ENCODE results near the gene SPOCD1. TPM values are rescaled to one million over a fixed set of nuclear protein-coding genes. Genes with fewer than 3 reads are reported as not detected.

Gene SPOCD1
- total RNA-seq, 1 donor from 2014 or later = 39.8 TPM

DNA sequence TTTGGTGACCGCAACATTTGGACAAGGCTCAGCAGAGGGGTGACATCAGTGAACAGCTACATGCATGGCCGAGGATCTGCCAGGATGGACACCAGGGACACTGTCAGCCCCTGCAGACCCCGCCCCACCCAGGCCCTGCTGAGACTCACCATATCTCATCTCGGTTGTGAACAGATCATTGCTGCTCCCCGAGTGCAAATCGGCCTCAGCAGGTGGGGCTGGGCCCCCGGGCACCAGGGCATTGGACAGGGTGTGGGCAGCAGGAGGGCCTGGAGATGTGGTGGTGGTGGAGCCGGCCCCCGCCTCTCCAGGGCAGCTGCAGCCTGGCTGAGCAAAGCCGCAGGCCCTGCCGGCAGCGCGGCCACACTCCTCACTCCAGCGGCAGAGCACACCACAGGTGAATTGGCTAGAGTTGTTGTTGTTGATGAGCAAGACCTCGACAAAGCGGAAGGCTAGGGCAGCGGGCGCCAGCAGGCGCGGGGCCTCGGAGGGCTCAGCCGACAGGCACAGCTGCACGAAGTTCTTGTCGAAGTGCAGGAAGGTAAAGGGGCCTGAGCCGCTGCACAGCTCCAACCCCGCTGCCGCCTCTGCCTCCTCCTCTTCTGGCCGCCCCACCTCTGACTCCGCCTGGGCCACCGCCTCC, 59.9 kb downstream of the SPOCD1 start:
- no peak for DNase-seq (ENCODE audit: low spot score)

DNA sequence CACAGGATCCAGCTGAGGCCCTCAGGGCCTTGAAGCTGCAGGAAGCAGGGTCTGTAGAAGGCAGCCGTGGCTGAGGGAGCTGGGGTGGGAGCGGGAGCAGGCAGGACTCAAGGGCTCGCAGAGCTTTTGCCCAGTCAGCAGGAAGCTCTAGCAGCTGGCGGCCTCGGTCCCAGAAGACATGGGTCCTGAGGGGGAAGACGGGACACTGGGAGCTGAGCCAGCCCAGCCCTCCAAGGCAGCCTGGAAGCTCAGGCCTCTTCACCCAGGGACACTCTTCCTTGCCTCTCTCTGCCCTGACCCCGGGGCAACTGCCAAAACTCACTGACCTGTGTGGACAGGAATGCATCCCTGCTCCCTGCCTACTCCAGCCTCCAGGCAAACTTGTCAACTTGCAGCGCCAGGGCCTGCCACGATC, 60.6 kb downstream of the SPOCD1 start:
- no peak for DNase-seq (ENCODE audit: low spot score)

DNA sequence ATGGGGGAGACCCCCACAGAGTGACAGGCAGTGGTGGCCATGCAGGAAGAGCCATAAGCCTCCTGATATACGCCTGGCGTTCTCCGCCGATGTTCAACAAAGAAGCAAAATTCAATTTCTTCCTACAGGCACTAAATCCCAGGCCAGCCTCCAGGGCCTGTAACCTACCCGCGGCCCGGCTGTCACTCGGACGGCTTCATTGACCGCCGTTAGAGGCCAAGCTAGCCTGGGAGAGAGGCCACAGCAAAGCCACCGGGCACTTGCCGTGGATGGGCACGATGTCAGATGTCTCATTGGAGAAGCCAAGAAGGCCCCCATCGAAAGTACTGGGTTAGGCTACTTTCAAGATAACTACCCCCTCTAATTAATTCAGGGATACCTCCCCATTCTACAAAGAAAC, 61.4 kb downstream of the SPOCD1 start:
- DNase-seq (ENCODE audit: low spot score) = no peak

DNA sequence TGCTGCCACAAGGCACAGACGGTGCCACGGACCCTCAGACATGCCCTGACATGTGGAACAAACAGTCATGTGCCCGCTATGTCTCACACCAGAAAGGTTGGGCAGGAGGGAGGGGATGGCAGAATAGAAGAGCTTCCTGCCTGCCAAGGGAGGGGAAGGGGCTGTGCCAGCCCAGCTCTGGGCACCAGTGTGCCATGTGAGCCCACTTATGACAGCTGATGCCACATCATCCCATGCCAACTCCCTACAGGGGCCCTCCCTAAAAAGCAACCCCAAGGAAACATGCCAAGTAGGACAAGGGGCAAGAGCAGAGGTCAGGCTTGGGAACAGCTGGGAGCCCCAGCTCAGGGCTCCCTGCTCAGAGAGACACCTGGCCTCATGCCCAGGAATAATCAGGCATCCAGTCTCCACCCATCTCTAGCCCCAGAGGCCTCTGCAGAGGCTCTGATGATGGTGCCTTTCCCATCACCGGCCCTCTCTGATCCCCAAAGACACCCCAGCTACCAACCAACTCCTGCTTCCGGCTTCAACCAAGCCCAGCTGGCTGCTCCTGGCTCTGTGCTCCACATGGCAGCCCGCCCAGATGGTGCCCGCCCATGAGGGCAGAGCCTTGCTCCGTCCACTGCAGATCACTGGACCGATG, 62.0 kb downstream of the SPOCD1 start:
- DNase-seq (ENCODE audit: low spot score) = peak; percentile 77

DNA sequence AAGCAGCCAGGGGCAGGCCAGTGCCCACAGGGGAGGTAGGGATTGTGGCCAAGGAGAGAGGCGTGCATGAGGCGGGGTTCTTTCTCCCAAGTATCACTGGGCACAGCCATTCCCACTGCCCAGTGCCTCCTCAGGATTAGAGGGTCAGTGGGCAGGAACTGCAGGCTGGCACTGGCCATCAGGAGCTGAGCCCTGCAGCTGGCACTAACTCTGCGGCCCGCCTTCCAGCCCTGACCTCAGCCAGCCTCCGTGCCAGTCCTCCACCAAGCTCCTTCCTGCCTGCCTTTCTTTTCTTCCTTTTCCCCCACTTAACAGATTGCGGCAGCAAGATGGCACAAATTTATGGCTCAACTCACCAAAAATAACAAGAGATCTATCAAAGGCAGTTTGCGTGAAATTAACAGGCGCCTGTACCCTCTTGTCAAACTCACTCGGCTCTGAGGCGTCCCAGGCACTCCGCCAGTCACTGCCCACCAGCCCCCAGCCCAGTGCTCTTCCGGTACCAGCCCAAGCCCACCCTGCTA, 62.8 kb downstream of the SPOCD1 start:
- DNase-seq (ENCODE audit: low spot score) = no peak

DNA sequence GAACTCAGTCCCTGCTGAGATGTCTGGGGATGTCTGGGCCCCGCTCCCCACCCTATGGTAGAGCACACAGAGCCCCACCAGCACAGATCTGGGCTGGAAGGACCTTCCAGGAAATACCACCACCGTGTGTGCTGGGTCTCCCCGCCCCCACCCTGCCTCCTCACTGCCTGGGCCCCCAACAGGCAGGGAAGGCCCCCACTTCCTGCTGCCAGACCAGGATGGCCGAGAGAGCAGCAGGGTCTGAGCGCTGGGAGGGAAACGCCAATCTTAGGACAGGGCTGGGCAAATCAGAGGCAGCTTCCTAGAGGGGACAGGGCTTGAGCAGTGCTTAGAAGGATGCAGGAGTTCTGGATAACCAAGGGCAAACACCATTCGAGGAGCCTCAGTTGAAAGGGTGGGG, 63.6 kb downstream of the SPOCD1 start:
- DNase-seq (ENCODE audit: low spot score) = no peak

DNA sequence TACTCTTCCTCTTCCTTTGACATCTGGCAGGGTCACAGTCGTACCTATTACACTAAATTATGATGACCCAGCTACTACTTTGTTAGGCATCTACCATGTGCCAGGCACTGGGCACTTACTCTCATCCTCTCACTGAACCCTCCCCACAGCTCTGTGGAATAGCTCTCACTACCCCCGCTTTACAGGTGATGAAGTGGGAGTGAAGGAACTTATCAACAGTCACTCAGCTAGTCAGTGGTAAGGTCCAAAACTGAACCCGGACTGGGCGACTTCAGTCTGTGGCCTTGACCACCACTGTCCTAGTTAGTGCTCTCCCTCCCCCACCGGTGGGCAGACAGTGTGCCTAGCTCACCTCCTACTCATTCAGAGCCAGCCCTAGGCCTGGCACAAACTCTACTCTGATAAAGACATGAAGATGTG, 64.0 kb downstream of the SPOCD1 start:
- no peak for DNase-seq (ENCODE audit: low spot score)

DNA sequence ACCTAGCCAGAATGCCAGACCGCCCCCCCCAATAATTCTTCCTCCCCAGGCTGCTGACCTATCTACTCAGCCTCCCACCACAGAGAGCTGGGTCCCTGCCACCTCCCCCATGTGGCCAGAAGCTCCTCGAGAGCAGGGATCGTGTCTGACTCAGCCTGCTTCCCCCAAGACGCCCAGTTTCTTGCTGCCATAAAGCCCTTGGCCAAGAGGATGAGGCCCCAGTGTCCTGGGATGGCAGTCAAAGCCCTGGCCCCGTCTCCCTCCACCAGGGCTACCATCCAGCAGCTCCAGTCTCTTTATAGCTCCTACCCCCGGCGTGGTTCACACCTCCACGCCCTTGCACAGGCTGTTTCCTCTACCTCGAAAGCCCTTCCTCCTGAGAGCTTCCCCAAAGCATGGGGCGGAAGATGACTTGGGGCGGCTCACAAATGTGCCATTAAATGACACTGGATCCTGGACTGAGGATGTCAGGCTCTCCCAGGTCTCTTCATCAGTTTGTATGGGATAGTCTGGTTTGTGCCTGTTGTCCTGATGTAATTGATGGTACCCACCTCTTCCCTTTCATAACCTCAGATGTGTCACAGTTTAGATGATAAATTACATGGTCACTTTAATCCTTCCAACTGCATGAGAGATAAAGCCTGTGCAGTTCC, 64.8 kb downstream of the SPOCD1 start:
- DNase-seq (ENCODE audit: low spot score) = no peak

DNA sequence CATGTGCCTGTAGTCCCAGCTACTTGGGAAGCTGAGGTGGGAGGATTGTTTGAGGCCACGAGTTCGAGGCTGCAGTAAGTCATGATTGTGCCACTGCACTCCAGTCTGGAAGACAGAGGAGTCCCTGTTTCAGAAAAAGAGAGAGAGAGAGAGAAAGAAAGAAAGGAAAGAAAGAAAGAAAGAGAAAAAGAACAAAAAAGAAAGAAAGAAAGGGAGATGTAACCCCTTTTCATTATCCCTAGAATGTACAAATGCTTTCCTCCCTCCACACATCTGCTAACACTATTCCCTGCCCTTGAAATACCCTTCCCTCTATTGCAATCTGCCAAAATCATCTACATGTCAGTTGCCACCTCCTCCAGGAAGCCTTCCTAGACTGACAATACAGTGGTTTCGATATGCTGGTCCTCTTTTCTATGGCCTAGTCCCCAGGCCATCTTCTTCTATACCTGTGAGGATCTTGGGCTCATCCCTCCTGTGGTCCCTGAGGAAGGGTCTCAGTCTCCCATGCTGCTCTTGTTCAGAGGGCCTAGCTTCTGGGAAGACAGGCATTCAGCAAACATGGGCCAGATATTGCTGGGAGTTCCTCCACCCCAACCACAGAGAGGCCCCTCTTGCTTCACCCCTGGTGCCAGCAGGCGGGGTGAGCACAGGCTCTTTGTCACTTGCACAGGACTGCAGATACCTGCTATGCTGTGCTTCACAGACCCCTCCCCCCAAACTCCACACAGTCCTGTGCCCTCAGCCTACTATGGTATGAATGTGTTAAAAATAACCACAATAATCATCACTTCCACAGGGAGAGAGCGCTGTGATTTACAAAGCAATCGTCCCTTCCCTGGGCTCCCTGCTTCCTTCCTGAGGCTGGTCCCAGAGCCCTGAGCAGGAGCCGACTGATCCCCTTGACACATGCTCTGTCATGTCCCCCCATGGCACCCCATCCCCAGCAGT, 65.8 kb downstream of the SPOCD1 start:
- DNase-seq (ENCODE audit: low spot score) = no peak

DNA sequence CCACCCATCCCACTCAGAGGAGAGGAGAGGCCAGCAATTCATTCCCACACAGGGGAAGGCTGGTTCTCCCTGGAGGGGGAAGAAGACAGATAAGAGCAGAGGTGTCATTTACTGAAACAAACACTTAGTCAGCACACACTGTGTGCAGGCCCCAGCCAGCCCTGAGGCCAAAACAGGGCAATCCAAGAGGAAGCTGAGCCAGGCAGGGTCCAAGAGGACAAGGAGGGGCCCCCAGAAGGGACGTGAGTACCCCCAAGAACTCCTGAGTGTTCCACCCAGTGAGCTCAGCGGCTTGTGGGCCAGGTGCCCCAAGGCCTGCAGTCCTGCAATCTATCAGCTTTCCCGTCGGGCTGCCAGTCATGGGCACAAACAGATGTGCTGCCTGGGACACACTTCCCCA, 67.5 kb downstream of the SPOCD1 start:
- no peak for DNase-seq (ENCODE audit: low spot score)

DNA sequence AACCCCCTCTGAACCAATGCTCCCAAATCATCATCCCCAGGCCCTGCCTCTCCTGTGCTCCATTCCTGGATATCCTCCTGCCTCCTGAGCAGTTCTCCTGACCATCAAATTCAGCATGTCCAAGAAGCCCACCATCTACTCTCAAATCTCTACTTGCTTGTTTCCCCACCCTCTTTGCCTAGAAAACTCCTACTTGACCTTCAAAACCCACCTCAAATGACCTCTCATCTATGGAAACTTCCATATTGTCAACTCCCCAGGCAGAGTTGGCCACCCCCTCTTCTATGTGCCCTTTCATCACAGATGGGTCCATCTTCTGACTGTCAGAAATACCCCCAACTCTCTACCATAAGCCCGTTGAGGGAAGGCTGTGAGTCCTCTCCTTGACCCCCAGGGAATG, 68.5 kb downstream of the SPOCD1 start:
- no peak for DNase-seq (ENCODE audit: low spot score)

DNA sequence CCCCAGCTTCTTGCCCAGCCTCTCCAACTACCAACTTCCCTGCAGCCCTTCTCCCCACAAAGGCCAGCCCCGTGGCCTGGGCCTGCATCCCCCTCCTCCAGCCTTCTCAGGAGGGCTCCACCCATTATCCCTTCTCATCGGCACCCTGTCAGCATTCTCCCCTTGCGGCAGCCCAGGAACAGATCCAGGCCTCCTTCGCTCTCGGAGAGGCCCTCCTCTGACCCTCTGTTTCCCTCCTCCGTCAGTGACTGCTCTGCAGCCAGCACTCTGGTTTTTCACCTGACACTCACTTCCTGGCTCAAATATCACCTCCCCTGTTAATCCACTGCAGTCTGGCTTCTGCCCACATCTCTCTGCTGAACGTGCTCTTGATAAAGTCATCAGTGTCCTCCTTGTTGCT, 69.1 kb downstream of the SPOCD1 start:
- DNase-seq (ENCODE audit: low spot score) = no peak

DNA sequence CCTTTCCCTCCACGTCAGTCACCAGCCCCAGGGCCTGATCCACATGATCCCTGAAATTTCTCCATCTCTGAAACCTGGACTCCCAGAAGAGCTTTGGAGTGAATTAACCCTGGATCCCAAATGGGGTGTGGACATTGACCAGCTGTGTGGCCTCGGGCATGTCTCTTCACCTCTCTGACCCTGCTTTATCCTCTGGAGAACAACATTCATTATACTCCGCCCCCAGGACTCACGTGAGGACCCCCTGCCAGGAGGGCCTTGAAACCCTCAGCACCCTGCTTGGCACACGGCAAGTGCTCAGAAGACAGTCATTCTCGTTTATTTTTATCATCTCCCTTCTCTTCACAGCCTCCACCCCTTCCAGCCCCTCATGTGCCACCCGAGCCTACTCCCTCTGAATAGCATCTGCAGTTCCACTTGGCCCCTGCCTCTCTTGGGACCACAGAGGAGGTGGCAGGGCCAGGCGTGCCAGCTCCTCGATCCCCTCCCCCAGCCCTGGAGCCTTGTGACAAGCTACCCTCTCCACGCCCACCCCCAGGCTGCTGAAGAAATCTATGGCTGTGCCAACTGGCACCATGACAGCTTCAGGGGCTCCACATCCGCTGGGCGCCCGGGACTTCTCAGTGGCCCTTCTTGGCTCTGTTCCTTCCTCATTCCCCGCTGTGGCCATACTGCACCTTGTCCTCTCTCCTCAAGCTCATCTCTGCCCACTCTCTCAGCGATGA, 69.7 kb downstream of the SPOCD1 start:
- no peak for DNase-seq (ENCODE audit: low spot score)

DNA sequence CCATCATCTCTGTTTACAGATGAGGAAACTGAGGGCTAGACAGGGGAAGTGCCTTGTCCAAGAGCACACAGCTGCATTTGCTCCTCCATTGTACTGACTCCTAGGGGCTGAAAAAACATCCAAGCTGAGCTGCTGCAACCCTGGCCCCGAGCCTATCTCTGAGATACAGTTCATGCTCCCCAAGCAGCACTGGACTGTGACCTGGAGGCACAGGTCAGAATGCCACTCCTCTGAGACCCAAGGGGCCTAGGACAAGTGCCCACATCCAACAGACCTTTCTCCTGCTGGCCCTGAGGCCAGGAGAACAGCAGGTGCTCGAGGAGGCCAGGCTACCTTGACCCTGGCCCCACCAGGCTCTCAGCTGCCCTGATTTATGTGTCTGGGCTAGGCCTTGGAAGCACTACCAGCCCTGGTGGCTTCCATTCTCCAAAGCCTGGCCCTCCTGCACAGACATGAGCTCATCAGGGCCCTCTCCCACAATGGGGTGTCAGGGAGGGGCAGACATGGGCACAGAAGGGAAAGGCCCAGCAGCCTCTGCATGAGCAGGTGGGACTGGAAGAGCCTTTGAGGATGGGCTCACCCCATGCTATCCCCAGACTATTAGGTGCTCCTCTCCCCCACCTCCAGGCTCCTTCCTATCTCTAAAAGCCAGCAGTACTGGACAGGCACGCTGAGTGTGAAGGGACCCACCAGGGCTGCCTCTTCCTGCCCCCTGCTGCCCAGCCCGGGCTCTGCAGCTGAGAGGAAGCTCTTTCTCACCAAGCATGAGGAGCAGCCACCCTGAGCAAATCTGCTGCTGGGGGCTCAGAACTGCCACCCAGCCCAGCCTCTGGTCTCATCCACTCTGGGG, 70.5 kb downstream of the SPOCD1 start:
- DNase-seq (ENCODE audit: low spot score) = peak; percentile 72

DNA sequence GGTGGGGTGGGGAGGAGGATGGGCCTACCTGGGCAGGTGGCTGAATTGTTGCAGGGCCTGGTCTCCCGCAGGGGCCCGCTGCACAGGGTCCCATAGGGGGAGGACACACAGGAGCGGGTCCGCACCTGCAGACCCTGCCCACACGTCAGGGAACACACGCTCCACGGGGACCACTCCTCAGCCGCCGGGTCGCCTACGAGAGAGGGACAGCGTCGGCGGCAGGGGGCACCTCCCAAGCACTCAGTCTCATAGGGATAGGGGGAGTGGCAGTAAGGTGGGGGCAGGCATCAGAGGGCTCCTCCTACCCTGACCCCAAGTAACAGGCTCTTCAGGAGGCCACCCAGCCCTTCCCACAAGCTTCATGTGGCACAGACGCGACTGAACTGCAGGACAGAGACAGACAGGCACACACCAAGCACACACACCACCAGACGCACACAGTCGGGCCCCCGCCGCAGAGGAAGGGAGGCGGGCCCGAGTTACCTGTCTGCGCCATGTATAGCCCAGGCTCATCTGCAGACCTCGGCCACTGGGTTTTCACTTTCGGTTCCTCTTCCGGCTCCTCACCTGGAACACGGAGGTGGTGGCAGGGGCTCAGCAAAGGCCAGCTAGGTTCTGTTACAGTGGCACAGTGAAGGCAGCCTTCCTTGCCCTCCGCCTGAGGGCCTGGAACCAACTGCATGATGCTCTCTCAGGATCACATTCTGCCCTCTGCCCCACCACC, 71.5 kb downstream of the SPOCD1 start:
- no peak for DNase-seq (ENCODE audit: low spot score)

DNA sequence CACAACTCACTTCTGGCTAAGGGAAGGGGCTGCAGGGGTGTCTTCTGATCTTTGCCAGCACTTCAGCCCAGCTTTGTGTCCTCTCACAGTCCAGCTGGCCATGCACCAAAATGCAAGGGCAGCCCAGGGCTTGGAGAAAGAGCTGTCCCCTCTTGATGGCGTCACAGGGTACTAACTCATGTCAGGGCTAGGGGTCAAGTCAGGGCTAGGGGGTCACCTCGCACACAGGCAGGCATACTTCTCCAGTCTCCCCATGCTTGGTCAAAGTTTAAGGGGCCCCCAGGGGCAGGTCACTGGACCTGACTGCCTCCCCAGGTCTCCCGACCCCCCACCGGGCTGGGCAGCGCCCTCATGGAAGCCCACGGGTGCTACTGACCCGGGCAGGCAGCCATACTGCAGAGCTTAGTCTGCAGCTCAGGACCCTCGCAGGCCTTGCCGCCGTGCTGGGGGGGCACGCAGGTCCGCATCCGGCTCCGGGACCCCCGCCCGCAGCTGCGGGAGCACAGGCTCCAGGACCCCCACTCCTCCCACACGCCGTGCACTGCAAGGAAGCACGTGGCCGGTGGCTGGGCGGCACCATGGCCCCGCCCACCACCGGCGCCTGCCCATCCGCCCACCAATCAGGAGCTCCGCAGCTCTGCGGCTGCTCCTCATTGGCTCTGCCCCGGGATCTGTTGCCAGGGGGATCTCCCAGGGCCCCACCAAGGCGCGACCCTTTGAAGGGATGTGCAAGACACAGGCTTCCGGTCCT, 73.2 kb downstream of the SPOCD1 start:
- no peak for DNase-seq (ENCODE audit: low spot score)
